Heart left ventricle (tissue), 13 donors: ENCODE measurements around the gene KRT39.

Experiments
- CTCF ChIP-seq, 12 donors: fragments of 200-600 bp; sonication (generic) in 4 of 12; IDR thresholded peaks; one replicate each; pipeline versions ENCODE4 v1.5.0 to v1.8.0; 2018 to 2022; ENCODE audit warnings: antibody characterized with exemption in 12 of 12, mild to moderate bottlenecking in 5 of 12
- POLR2A ChIP-seq, 2 donors: fragments of 450-650 bp; IDR thresholded peaks; one replicate each; pipeline ENCODE4 v1.6.1; 2017; ENCODE audit warnings: antibody characterized with exemption in 2 of 2, mild to moderate bottlenecking in 2 of 2, moderate library complexity in 2 of 2
- donor health status: ischemic (EF 13 %, LVEDD 7.1; RV severe dilation, severe dysfunction).
- donor health status: DM: no; HTN: yes; CAD: no.
- donor health status: DM: no; HTN: no; CAD: no.
- donor health status: ischemic (EF 25% LVEDD 6.9; RV normal size, moderate dysfunction).
- donor health status: ischemic (EF 25% LVEDD 5.7; RV mildly dilated, moderate dysfunction).
- donor health status: ischemic (EF 35%, LVEDD 5.7; RV mildly dilated, moderate dysfunction).
- donor health status: nonischemic (EF 11% LVEDD 7.7; RV severe dilation, severe dysfunction).
- donor health status: DM: yes; HTN: yes; CAD: no.
- donor health status: PGD.
- donor health status: ischemic (EF 29% LVEDD 5.4; RV normal size, mild dysfunction).
- donor health status: nonischemic (EF 23%, LVEDD 6.1; RV moderate dilation, normal function).

- TF ChIP-seq CTCF (IDR thresholded peaks at IDR 0.05) (no peak), POLR2A (IDR thresholded peaks at IDR 0.05) (no peak)
Observed at GRCh38 chr17:40962059-40962561, 4.6 kb downstream of the KRT39 start.
